CD14-positive monocyte (primary cell): ENCODE measurements around the gene ACYP2. TPM values are rescaled to one million over a fixed set of nuclear protein-coding genes. Genes with fewer than 3 reads are reported as not detected.

Experiments
- DNase-seq, 3 donors: peaks; one replicate each; pipeline ENCODE4 v3.0.0-alpha.2; 2011 to 2022
- H2AFZ ChIP-seq: 2 replicates; pipeline ENCODE4 v1.6.0; 2012; ENCODE audit warnings: mild to moderate bottlenecking, low read depth, low read length, inconsistent platforms; ENCODE audit not compliant: insufficient read depth, poor library complexity, severe bottlenecking
- H3K27ac ChIP-seq, 2 donors: 1 replicate in 1 of 2; 2 replicates in 1 of 2; pipeline ENCODE4 v1.5.1; 2012 to 2013; ENCODE audit warnings: low read length in 2 of 2, control low read depth in 1 of 2, inconsistent platforms in 1 of 2, low read depth in 1 of 2, mild to moderate bottlenecking in 1 of 2
- H3K27me3 ChIP-seq, 2 donors: one replicate each; pipeline versions ENCODE4 v1.6.0 to v1.6.1; 2011 to 2013; ENCODE audit warnings: low read length in 2 of 2; ENCODE audit not compliant: control insufficient read depth in 2 of 2, insufficient read depth in 2 of 2
- H3K36me3 ChIP-seq, 2 donors: replicated peaks in 1 of 2; 1 replicate in 1 of 2; 2 replicates in 1 of 2; pipeline versions ENCODE4 v1.5.1 to v1.6.1; 2012 to 2013; ENCODE audit warnings: low read length in 2 of 2, control low read depth in 1 of 2, inconsistent platforms in 1 of 2, mild to moderate bottlenecking in 1 of 2; ENCODE audit not compliant: insufficient read depth in 2 of 2, control insufficient read depth in 1 of 2
- H3K4me1 ChIP-seq, 2 donors: 1 replicate in 1 of 2; 2 replicates in 1 of 2; pipeline versions ENCODE4 v1.5.1 to v1.6.1; 2012 to 2013; ENCODE audit warnings: low read length in 2 of 2, control low read depth in 1 of 2, inconsistent platforms in 1 of 2, mild to moderate bottlenecking in 1 of 2, moderate library complexity in 1 of 2; ENCODE audit not compliant: insufficient read depth in 2 of 2, control insufficient read depth in 1 of 2
- H3K4me2 ChIP-seq: replicated peaks from 2 replicates; pipeline ENCODE3; 2012; ENCODE audit warnings: low read length, moderate library complexity, mild to moderate bottlenecking; ENCODE audit not compliant: poor library complexity, severe bottlenecking; ENCODE audit errors: extremely low read depth
- H3K4me3 ChIP-seq, 3 experiments: fragments of 200-600 bp in 1 of 3; sonication (generic) in 1 of 3; replicated peaks in 1 of 3; 1 replicate in 2 of 3; 2 replicates in 1 of 3; pipeline ENCODE4 v1.5.1; 2011 to 2013; ENCODE audit warnings: low read length in 3 of 3, mild to moderate bottlenecking in 3 of 3, control low read depth in 2 of 3, low read depth in 2 of 3, inconsistent platforms in 1 of 3, moderate library complexity in 1 of 3
- H3K79me2 ChIP-seq: 2 replicates; pipeline ENCODE4 v1.6.0; 2012; ENCODE audit warnings: mild to moderate bottlenecking, control low read depth, inconsistent platforms, low read length, moderate library complexity; ENCODE audit not compliant: insufficient read depth
- H3K9ac ChIP-seq: 2 replicates; pipeline ENCODE4 v1.6.0; 2017; ENCODE audit warnings: low read length, mild to moderate bottlenecking; ENCODE audit not compliant: insufficient read depth, poor library complexity, severe bottlenecking
- H3K9me3 ChIP-seq, 2 donors: replicated peaks in 1 of 2; 1 replicate in 1 of 2; 2 replicates in 1 of 2; pipeline versions ENCODE4 v1.5.1 to v1.6.1; 2012 to 2013; ENCODE audit warnings: low read length in 2 of 2, control low read depth in 1 of 2; ENCODE audit not compliant: control insufficient read depth in 1 of 2, insufficient read depth in 1 of 2
- H4K20me1 ChIP-seq: 2 replicates; pipeline ENCODE4 v1.6.0; 2012; ENCODE audit warnings: mild to moderate bottlenecking, low read length, control low read depth, moderate library complexity; ENCODE audit not compliant: insufficient read depth
- H3K27ac Mint-ChIP-seq, 7 donors: one replicate each; pipeline ENCODE4 v1.8.0; 2020; ENCODE audit warnings: mild to moderate bottlenecking in 7 of 7, mixed read lengths in 7 of 7, moderate library complexity in 6 of 7, inconsistent platforms in 2 of 7
- H3K27me3 Mint-ChIP-seq, 3 donors: one replicate each; pipeline ENCODE4 v1.8.0; 2021 to 2022; ENCODE audit warnings: low read depth in 3 of 3, mild to moderate bottlenecking in 3 of 3, mixed read lengths in 3 of 3, moderate library complexity in 3 of 3, inconsistent platforms in 1 of 3
- H3K36me3 Mint-ChIP-seq, 2 donors: one replicate each; pipeline ENCODE4 v1.8.0; 2020; ENCODE audit warnings: mixed read lengths in 2 of 2, inconsistent platforms in 1 of 2, mild to moderate bottlenecking in 1 of 2
- H3K4me1 Mint-ChIP-seq: one replicate; pipeline ENCODE4 v1.8.0; 2020; ENCODE audit warnings: mild to moderate bottlenecking, mixed read lengths
- H3K4me3 Mint-ChIP-seq, 2 donors: one replicate each; pipeline ENCODE4 v1.8.0; 2020; ENCODE audit warnings: mild to moderate bottlenecking in 2 of 2, mixed read lengths in 2 of 2, moderate library complexity in 1 of 2
- H3K9me3 Mint-ChIP-seq, 7 donors: one replicate each; pipeline ENCODE4 v1.8.0; 2020 to 2022; ENCODE audit warnings: mixed read lengths in 7 of 7, mild to moderate bottlenecking in 6 of 7, moderate library complexity in 6 of 7, inconsistent platforms in 2 of 7
- WGBS: methylation state at CpG from one replicate; pipeline ENCODE4 v1.1.5; 2013; ENCODE audit warnings: missing lambda C conversion rate; ENCODE audit not compliant: insufficient coverage; 5-methylcytosine and 5-hydroxymethylcytosine counted together
- intact Hi-C, 2 donors: fragments of 100-400 bp; cut with micrococcal nuclease; formaldehyde crosslinking; loops; one replicate each; pipeline versions ENCODE4 v1.15.0 to v1.15.1; 2023
- polyA plus RNA-seq, 3 donors: library from polyadenylated mRNA; depleted of rRNA in 1 of 3; unstranded in 2 of 3; stranded (reverse) in 1 of 3; fragments of 300-500 nt in 2 of 3; fragments of >200 nt in 1 of 3; fragmentation: Illumina TruSeq in 2 of 3; gene quantifications; 1 replicate in 2 of 3; 2 replicates in 1 of 3; pipeline ENCODE4 v1.2.3, GENCODE V29; 2012 to 2021
- TF ChIP-seq, protein P1 (sequence below): fragments of 200-600 bp; IDR thresholded peaks from one replicate; pipeline ENCODE4 v1.8.0; 2022; ENCODE audit warnings: antibody characterized with exemption, mild to moderate bottlenecking

Gene ACYP2
- polyA plus RNA-seq, 3 donors: 6.2 to 10.8 (median 10.3) TPM

DNA sequence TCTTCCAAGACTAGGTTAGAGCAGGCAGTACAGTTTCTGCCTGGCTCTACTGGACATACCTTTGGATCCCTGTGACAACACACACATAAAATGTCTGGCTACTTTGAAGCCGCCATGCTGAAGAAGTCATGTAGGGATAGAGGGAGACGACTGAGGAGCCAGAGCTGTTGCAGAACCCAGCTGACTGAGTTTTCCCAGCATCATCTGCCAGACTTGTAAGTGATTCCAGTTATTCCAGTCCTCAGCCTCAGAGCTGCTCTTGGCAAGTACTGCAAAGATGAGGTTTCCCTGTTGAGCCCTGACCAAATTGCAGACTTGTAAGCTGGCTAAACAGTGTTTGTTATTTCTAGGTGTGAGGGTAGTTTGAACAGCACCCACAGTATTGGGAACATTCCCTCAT lies 172.1 kb downstream of the ACYP2 start:
- intact Hi-C loops: no loop called here
- Histone ChIP-seq H4K20me1 (no peaks in the 10 kb centered on the region), H3K36me3 (no peaks in the 10 kb centered on the region), H3K9ac (no peak overlapping the region), H3K27ac (no peak overlapping the region), H3K79me2 (no peaks in the 10 kb centered on the region), H2AFZ (no peak overlapping the region), H3K4me2 (no peak overlapping the region), H3K9me3 (no peaks in the 10 kb centered on the region), H3K27me3 (no peaks in the 10 kb centered on the region), H3K4me1 (no peaks in the 10 kb centered on the region), H3K4me3 (no peak overlapping the region)
- H3K9me3 Mint-ChIP-seq: peaks cover 0 to 4% (median 0%) of the 10 kb centered on the region in 7 donors
- H3K27me3 Mint-ChIP-seq: peaks cover 0 to 1% (median 0%) of the 10 kb centered on the region in 3 donors
- no peak for DNase-seq
- TF ChIP-seq, protein P1, sequence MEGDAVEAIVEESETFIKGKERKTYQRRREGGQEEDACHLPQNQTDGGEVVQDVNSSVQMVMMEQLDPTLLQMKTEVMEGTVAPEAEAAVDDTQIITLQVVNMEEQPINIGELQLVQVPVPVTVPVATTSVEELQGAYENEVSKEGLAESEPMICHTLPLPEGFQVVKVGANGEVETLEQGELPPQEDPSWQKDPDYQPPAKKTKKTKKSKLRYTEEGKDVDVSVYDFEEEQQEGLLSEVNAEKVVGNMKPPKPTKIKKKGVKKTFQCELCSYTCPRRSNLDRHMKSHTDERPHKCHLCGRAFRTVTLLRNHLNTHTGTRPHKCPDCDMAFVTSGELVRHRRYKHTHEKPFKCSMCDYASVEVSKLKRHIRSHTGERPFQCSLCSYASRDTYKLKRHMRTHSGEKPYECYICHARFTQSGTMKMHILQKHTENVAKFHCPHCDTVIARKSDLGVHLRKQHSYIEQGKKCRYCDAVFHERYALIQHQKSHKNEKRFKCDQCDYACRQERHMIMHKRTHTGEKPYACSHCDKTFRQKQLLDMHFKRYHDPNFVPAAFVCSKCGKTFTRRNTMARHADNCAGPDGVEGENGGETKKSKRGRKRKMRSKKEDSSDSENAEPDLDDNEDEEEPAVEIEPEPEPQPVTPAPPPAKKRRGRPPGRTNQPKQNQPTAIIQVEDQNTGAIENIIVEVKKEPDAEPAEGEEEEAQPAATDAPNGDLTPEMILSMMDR: no peak
- H3K36me3 Mint-ChIP-seq: no peaks in the 10 kb centered on the region
- no peaks in the 10 kb centered on the region for H3K4me1 Mint-ChIP-seq
- no peak overlapping the region for H3K4me3 Mint-ChIP-seq
- 100% methylated on average over 1 of the region's 2 CpGs for WGBS
- no peak overlapping the region for H3K27ac Mint-ChIP-seq

DNA sequence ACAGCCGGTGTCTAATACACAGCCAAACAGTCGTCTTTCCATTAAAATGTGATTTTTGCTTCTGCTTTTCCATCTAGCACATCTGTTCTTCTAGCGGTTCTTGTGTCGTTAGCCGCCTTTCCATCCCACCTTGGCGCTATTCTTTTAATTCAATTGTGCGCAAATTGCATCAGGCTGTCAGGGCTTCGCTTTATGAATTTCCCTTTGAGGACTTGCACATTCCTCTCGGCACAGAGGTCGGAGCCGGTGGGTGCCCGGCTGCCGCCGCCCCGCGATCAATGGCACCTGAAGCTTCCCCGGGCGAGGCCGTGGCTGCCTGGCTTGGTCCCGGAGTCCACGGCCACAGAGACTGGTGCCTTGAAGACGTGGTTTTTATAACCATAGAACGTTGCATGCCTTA lies 174.5 kb downstream of the ACYP2 start:
- Mint-ChIP-seq H3K9me3 (peaks cover 0 to 4% (median 0%) of the 10 kb centered on the region in 7 donors), H3K4me3 (no peak overlapping the region), H3K27ac (peak overlapping the region in 1 of 7 donors; percentile 2), H3K27me3 (peaks cover 0 to 1% (median 0%) of the 10 kb centered on the region in 3 donors), H3K36me3 (no peaks in the 10 kb centered on the region), H3K4me1 (no peaks in the 10 kb centered on the region)
- TF ChIP-seq, protein P1: no peak
- no peaks in the 10 kb centered on the region for H3K27me3 ChIP-seq
- H3K36me3 ChIP-seq: no peaks in the 10 kb centered on the region
- H4K20me1 ChIP-seq: no peaks in the 10 kb centered on the region
- intact Hi-C loops: no loop called here
- H3K4me3 ChIP-seq: no peak overlapping the region
- no peaks in the 10 kb centered on the region for H3K79me2 ChIP-seq
- WGBS: 91% methylated on average over 22 of the region's 23 CpGs
- no peak for DNase-seq
- H3K9me3 ChIP-seq: no peaks in the 10 kb centered on the region
- H3K4me2 ChIP-seq: no peak overlapping the region
- no peak overlapping the region for H3K9ac ChIP-seq
- no peaks in the 10 kb centered on the region for H3K4me1 ChIP-seq
- no peak overlapping the region for H3K27ac ChIP-seq
- H2AFZ ChIP-seq: no peak overlapping the region
